IPS-18a (cell line): ENCODE results near the gene ALOX5.
"Not testable (repeated sequence)": the region's sequence is repeated elsewhere in the genome, so short reads cannot be mapped to it uniquely, and the experiment has no call there.

ENCODE experiments used
- H3K27ac ChIP-seq: one replicate; pipeline ENCODE4 v1.5.1; 2013; ENCODE audit warnings: low read length
- H3K27me3 ChIP-seq: one replicate; pipeline ENCODE4 v1.6.1; 2013; ENCODE audit warnings: mild to moderate bottlenecking, low read length; ENCODE audit not compliant: control insufficient read depth, insufficient read depth
- H3K36me3 ChIP-seq: one replicate; pipeline ENCODE4 v1.6.1; 2013; ENCODE audit warnings: low read depth, low read length; ENCODE audit not compliant: control insufficient read depth
- H3K4me1 ChIP-seq: one replicate; pipeline ENCODE4 v1.6.1; 2013; ENCODE audit warnings: low read depth, low read length; ENCODE audit not compliant: control insufficient read depth
- H3K4me3 ChIP-seq: one replicate; pipeline ENCODE4 v1.5.1; 2013; ENCODE audit warnings: low read length
- H3K9ac ChIP-seq: one replicate; pipeline ENCODE4 v1.6.1; 2013; ENCODE audit warnings: mild to moderate bottlenecking, low read length, moderate library complexity
- H3K9me3 ChIP-seq: one replicate; pipeline ENCODE4 v1.6.1; 2013; ENCODE audit warnings: low read depth, low read length; ENCODE audit not compliant: control insufficient read depth

ALOX5 gene

DNA sequence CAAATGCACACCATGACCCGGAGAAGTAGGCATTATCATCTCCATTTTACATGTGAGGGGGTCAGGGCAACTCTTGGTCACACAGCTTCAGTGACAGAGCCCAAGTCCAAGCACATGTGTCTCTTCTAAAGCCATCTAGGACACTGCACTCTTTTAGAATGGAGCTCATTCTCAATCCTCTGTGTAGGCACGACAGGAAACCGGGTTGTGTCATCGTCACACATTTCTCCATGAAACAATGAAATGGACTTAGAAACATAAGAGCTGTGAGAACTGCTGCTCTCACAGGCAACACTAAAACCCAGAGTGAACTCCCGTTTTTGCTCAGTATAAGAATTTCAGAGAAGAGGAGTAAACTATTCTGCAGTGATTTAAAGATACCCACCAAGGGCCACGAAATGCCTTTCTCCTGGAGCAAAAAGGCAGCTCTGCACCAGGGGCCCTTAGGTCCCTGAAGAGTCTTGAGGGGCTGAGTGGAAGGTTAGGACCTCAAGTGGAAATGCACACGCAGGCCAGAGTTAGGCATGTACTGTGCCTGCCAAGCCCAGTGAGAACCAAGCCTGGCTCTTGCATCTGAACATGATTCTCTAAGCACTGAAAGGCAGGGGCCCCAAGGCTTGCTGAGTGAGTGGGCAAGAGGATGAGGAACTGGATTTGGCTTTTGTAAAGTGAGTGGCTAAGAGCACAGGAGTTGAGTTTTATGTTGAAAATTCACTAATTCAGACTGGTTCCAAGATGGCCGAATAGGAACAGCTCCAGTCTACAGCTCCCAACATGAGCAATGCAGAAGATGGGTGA, 13.3 kb downstream of the ALOX5 start:
- Histone ChIP-seq H3K36me3 (no peaks in the 10 kb centered on the region), H3K9me3 (no peaks in the 10 kb centered on the region), H3K4me1 (no peaks in the 10 kb centered on the region), H3K4me3 (no peak overlapping the region), H3K27me3 (no peaks in the 10 kb centered on the region), H3K9ac (no peak overlapping the region), H3K27ac (no peak overlapping the region)

DNA sequence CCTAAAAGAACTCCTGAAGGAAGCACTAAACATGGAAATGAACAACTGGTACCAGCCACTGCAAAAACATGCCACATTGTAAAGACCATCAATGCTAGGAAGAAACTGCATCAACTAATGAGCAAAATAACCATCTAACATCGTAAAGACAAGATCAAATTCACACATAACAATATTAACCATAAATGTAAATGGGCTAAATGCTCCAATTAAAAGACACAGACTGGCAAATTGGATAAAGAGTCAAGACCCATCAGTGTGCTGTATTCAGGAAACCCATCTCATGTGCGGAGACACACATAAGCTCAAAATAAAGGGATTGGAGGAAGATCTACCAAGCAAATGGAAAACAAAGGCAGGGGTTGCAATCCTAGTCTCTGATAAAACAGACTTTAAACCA, 15.7 kb downstream of the ALOX5 start:
- not testable (repeated sequence) for H3K27ac ChIP-seq, H3K4me1 ChIP-seq, H3K9ac ChIP-seq, H3K4me3 ChIP-seq, H3K9me3 ChIP-seq, H3K27me3 ChIP-seq, H3K36me3 ChIP-seq

DNA sequence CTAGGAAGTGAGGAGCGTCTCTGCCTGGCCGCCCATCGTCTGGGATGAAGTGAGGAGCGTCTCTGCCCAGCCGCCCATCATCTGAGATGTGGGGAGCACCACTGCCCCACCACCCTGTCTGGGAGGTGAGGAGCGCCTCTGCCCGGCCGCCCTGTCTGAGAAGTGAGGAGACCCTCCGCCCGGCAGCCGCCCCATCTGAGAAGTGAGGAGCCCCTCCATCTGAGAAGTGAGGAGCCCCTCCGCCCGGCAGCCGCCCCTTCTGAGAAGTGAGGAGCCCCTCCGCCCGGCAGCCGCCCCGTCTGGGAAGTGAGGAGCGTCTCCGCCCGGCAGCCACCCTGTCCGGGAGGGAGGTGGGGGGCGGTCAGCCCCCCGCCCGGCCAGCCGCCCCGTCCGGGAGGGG, 17.6 kb downstream of the ALOX5 start:
- not testable (repeated sequence) for H3K4me3 ChIP-seq, H3K9me3 ChIP-seq, H3K27ac ChIP-seq, H3K4me1 ChIP-seq, H3K36me3 ChIP-seq, H3K27me3 ChIP-seq, H3K9ac ChIP-seq

DNA sequence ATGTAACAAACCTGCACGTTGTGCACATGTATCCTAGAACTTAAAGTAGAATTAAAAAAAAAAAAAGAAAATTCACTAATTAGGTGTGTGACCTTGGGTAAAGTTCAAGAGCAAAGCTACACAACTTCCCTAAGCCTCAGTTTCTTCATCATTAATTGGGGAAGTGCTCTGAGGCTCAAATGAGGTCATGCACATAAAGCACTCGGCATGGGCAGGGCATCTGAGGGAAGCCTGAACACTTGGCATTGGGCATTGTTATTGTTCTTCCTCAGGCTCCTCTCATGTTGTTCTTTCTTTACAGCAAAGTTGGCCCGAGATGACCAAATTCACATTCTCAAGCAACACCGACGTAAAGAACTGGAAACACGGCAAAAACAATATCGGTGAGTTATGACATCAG, 21.5 kb downstream of the ALOX5 start:
- Histone ChIP-seq H3K4me1 (no peaks in the 10 kb centered on the region), H3K27ac (no peak overlapping the region), H3K4me3 (no peak overlapping the region), H3K36me3 (no peaks in the 10 kb centered on the region), H3K9me3 (no peaks in the 10 kb centered on the region), H3K9ac (no peak overlapping the region), H3K27me3 (no peaks in the 10 kb centered on the region)

DNA sequence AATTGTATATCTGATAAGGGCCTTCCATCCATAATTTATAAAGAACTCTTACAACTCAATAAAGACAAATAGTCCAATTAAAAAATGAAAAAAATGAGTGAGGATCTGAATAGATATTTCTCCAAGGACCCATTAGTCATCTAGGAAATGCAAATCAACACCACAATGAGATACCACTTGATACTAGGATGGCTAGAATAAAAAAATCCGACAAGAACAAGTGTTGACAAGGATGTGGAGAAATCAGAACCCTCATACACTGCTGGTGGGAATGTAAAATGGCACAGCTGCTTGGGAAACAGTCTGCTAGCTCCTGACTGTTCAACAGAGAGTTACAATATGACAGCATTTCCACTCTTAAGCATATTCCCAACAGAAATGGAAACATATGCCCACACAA, 24.6 kb downstream of the ALOX5 start:
- Histone ChIP-seq H3K9me3 (no peaks in the 10 kb centered on the region), H3K27me3 (no peaks in the 10 kb centered on the region), H3K4me1 (no peaks in the 10 kb centered on the region), H3K27ac (no peak overlapping the region), H3K4me3 (no peak overlapping the region), H3K9ac (no peak overlapping the region), H3K36me3 (no peaks in the 10 kb centered on the region)

DNA sequence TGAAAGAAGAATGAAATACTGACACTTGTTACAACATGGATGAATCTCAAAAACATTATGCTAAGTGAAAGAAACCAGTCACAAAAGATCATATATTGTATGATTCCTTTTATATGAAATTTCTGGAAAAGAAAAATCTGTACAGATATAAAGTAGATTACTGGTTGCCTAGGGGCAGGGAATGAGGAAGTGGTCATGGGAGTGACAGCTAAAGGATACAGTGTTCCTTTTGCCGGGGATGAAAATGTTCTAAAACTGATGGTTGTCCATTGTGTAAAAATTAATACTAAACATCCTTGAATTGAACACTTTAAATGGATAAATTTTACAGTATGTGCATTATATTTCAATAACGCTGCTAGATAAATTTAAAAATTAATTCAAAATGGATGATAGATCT, 25.1 kb downstream of the ALOX5 start:
- H3K27ac ChIP-seq, result no peak overlapping the region
- H3K4me1 ChIP-seq, result no peaks in the 10 kb centered on the region
- no peaks in the 10 kb centered on the region for H3K27me3 ChIP-seq
- H3K36me3 ChIP-seq, result no peaks in the 10 kb centered on the region
- no peak overlapping the region for H3K9ac ChIP-seq
- H3K9me3 ChIP-seq, result no peaks in the 10 kb centered on the region
- no peak overlapping the region for H3K4me3 ChIP-seq

DNA sequence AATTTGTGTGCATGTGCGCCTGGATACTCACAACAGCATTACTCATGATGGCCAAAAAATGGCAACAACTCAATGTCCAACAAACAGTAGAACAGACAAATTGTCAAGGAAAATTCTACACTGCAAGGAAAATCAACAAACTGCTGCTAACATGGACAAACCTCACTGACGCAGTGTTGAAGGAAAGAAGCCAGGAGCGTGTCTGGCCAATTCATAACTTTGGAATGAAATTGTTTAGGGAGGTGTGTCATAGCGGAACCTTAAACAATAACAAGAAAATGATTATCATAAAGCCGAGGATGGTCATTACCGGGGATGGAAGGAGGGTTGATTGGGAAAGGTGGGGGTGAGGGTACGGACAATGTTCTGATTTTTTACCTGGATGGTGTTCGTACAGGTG, 29.1 kb downstream of the ALOX5 start:
- Histone ChIP-seq H3K4me1 (peaks cover 13% of the 10 kb centered on the region), H3K27ac (no peak overlapping the region), H3K27me3 (no peaks in the 10 kb centered on the region), H3K9me3 (no peaks in the 10 kb centered on the region), H3K9ac (no peak overlapping the region), H3K4me3 (no peak overlapping the region), H3K36me3 (no peaks in the 10 kb centered on the region)

DNA sequence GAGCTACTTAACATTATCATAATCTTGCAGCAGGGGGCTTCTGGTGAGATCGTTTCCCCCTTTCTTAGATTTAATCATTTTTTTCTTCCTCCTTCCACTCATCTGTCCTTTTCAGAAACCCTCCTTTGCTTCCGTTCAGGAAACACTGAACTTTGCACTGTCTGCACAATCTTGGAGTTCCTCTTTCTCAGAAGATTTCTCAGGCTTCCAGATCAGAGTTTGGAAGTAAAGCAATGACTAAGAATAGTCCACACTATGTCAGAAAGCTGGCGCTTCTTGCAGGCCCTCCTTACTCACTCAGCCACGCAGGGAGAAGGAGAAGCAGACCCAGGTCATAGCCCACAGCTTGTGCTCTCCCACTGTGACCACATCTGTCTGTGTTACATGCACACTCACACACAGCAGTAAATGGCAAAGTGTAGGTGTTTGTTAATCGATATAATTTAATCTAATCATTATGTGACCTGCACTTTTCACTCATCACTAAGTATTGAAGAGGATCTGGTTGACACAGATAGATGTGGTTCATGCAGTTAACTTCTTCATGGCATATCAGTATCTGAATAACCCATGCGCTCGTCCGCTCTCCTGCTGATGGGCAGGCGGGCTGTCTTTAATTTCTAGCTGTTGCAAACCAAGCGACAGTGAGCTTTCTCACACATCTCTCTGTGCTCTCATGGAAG, 30.2 kb downstream of the ALOX5 start:
- Histone ChIP-seq H3K4me1 (peaks cover 19% of the 10 kb centered on the region), H3K9me3 (no peaks in the 10 kb centered on the region), H3K4me3 (no peak overlapping the region), H3K9ac (no peak overlapping the region), H3K27me3 (no peaks in the 10 kb centered on the region), H3K36me3 (no peaks in the 10 kb centered on the region), H3K27ac (no peak overlapping the region)

DNA sequence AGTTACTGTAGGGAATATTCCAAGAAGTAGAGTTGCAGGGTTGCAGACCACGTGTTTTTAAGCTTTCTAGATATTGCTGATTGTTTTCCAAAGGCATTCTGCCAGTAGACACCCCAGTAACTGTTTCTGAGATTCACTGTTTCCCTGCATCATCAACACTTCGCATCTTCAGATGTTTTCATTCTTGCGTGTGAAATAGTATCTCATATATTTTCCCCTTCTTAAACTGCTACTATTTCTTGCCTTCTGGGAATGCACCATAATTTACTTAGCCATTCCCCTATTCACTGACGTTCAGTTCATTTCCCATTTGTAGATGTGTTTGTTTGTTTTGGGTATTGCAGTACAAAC, 30.7 kb downstream of the ALOX5 start:
- Histone ChIP-seq H3K9ac (no peak overlapping the region), H3K9me3 (no peaks in the 10 kb centered on the region), H3K4me1 (peaks cover 19% of the 10 kb centered on the region), H3K27ac (no peak overlapping the region), H3K27me3 (no peaks in the 10 kb centered on the region), H3K4me3 (no peak overlapping the region), H3K36me3 (no peaks in the 10 kb centered on the region)

DNA sequence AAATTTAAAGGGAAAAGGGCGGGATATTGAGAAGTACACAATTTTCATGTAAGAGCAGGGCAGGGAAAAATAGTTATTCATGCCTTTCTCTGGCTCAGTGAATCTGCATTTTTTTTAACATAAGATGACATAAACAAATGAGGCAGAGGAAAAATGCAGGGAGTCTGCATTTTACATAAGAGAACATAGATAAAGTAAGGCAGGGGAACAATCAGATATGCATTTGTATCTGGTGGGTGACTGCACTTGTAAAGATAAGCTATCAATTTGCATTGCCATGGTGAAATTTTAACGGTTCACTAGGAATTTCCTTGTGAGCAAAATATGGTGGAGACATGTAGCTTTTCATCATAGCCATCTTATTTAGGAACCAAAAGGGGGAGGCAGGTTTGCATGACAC, 33.5 kb downstream of the ALOX5 start:
- Histone ChIP-seq H3K4me1 (peaks cover 19% of the 10 kb centered on the region), H3K27ac (no peak overlapping the region), H3K36me3 (no peaks in the 10 kb centered on the region)

DNA sequence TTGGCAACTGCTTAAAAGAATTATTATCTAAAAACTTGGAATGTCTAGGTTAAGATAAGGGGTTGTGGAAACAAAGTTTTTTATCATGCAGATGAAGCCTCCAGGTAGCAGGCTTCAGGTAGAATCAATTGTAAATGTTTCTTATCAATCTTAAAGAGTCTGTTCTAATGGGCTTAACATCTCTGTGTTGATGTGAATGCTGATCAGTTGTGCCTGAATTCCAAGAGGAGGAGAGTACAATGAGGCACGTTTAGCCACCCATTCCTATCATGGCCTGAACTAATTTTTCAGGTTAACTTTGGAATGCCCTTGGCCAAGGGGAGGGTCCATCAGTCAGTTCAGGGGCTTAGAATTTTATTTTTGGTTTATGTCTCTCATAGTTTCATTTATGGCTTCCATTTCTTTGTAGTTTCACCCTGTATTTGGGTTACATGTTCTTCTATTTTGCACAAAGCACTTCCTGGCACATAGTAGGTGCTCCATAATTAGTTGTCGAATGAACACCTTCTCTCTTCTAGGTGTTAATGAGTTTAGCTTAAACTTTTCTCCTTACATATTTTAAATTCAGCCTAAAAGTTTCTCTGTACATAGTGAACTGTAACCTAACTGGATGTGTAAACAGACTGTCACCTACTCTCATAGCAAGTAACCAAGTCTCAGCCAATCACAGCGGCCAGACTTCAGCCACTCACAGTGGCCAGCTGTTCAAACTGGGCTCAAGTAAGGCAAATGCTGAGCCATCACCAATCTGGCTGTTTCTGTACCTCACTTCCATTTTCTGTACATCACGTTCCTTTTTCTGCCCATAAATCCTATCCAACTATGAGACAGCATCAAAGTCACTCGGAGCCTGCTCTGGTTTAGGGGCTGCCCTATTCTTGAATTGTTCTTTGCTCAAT, 34.7 kb downstream of the ALOX5 start:
- H3K4me1 ChIP-seq, result peaks cover 19% of the 10 kb centered on the region
- no peaks in the 10 kb centered on the region for H3K9me3 ChIP-seq
- H3K27me3 ChIP-seq, result no peaks in the 10 kb centered on the region
- no peak overlapping the region for H3K9ac ChIP-seq
- no peak overlapping the region for H3K4me3 ChIP-seq
- no peak overlapping the region for H3K27ac ChIP-seq
- H3K36me3 ChIP-seq, result no peaks in the 10 kb centered on the region

More for the DNA sequence above, 33.5 kb downstream of the ALOX5 start:
- Histone ChIP-seq H3K4me3 (no peak overlapping the region), H3K27me3 (no peaks in the 10 kb centered on the region), H3K9ac (no peak overlapping the region), H3K9me3 (no peaks in the 10 kb centered on the region)
